GM19099 (cell line): ENCODE data around the gene ITPRIP.

Source experiments
- POLR2A ChIP-seq: IDR thresholded peaks from 3 replicates; pipeline ENCODE4 v1.6.1; 2011; ENCODE audit warnings: low read depth; ENCODE audit not compliant: insufficient read length; ENCODE audit errors: extremely low read depth

Gene ITPRIP

DNA sequence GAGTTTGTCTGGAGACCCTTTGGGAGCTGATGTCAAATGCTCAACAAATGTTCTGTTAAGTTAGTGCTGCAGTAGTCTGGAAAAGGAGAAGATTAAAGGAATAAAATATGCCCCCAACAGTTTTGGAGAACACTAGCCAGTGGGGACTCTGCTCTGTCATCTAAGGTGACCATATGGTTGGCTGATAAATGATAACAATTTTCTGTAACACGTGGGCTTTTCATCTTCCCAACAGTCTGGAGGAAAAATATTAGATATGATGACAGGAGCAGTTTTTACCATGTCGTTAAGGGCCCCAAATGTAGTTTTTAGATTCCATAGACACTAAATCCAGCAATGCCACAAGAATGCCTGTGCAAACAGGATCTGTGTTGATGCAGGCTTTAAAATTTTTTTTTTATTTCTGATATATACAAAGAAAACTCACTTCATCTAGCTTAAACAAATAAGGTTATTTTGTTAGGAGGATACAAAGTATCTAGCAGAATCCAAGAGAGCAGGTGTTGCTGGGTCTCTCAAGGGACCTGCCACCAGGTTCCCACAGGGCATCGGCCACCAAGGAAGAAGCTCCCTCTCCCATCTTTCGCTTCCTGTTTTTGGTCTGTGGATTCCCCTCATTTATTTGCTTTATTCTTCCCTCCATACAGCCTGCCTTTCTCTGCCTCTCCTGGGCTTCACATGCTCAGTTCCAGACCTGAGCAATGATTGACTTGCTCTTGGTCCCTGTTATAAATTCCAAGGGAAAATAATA is 9.2 kb upstream of the ITPRIP start:
- TF ChIP-seq POLR2A = no peak

DNA sequence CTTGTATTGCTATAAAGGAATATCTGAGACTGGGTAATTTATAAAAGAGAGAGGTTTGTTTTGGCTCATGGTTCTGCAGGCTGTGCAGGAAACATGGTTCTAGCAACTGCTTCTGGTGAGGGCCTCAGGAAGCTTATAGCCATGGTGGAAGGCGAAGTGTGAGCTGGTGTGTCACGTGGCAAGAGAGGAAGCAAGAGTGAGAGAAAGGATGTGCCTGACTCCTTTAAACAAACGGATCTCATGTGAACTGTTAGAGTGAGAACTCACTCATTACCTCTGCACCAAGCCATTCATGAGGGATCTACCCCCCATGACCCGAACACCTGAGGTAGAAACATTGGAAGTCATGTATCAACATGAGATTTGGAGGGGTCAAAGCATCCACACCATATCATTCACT is 7.7 kb upstream of the ITPRIP start:
- TF ChIP-seq POLR2A = no peak

DNA sequence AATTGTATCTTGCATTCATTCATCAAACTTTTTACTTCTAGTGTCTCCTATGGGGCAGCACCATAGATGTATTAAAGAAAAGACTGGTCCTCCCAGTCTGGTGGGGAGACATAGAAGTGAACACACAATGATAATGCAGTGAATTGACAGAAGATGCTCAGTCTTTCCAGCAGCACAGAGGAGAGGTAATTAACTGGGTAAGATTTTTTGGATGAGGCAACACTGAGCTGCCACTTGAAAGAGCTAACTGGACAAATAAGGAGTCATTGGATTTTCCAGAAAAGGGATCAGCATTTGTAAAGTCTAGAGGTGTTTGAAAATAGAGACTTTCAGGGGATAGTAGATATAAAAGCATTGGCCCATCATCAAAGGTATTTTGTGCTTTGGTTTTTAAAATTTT is 7.2 kb upstream of the ITPRIP start:
- no peak for TF ChIP-seq POLR2A

DNA sequence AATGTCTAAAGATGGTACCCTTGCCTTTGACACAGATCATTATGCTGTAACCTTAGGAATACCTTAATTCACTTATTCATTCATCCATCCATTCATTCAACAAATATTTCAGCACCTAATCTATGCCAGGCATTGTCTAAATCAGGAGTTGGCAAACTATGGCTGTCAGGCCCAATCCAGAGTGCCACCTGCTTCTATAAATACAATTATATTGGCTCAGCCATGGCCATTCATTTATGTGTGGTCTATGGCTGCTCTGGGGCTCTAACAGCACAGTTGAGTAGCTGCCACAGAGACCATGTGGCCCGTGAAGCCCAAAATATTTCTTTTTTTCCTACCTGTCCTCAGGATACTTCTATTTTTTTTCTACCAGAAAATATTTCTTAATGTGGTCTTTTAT is 6.0 kb upstream of the ITPRIP start:
- no peak for TF ChIP-seq POLR2A

DNA sequence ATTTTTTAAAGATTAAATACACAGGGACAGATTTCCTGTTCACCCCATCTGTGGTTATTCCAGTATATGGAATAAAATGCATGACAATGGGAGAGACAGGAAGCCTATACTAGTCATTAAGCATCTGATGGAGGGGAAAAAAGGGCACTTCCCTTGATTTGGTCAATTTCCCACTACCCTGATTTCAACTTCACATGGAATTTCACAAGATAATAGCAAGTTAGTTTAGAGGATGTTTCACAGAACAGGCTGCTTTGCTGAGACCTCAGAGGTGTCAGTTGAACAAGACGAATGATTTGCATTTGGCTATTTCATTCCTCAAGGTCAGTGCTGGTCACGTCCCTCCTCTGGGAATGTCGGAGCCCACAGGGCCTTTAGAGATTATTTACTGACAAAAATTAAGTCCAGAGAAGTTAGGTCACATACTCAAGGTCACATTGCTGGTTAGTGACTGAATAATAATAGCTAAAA is 4.7 kb upstream of the ITPRIP start:
- no peak for TF ChIP-seq POLR2A

DNA sequence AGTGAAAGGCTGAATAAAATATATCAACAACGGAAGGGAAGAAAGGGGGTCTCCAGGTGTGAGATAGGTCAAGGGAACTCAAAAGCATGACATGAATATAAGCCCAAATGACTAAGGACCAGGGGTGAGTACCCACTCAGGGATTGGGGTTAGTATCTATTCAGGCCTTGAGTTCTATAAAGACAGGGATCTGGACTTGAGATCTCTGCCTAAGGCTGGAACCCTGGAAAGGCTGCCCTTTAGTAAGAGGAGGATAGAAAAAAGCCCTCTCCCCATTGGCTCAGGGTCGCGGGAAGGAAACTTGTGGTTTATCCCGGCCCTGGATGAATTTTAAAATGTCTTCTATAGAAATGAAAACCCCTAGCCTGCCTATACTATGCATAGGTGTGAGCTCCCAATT is 2.4 kb upstream of the ITPRIP start:
- TF ChIP-seq POLR2A = no peak

DNA sequence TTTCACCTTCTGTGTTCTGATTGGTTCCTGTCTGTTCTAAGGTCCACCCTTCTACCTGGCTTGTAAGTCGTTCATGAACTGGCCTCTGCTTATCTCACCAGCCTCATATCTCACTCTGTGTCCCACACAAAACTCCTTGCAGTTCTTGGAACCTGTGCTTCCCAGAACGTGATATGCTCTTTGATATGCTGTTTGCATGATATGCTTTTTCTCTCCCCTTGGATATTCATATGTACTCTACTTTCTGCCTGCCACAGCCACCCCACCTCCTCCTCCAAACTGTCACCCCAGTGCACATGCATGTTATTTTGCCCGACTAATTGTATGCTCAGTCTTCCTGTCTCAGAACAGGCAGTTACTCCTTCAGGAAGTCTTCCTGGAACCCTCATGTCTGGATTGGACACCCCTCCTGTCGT is 1.9 kb upstream of the ITPRIP start:
- no peak for TF ChIP-seq POLR2A

DNA sequence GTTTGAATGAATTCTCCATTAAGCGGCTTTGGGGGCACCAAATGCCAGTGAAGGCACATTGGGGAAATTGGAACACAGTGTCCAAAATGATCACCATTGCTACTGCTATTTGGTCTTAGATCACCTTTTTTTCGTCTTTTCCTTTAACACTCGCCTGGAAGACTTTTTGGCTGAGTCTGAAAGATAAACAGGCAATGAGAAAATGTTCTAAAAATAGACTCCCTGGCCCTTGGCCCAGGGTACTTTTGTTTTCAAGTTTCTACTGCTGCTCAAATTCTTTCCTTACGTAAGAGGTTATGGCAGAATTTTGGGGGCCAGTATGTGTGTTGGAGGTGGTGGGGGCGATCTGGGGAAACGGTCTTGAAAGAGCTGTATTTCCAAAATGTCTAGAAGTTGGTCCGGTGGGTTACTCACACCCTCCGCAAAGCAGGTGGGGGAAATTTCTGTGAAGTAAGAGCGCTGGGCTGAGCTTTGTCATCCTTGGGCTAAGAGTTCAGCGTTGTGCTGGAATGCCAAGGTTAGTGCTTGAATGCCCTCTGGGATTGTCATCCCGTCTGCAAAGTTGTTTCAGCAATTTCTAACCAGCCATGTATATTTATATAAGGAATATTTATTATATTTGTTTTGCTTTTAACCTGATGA is 1.3 kb upstream of the ITPRIP start:
- TF ChIP-seq POLR2A = no peak

DNA sequence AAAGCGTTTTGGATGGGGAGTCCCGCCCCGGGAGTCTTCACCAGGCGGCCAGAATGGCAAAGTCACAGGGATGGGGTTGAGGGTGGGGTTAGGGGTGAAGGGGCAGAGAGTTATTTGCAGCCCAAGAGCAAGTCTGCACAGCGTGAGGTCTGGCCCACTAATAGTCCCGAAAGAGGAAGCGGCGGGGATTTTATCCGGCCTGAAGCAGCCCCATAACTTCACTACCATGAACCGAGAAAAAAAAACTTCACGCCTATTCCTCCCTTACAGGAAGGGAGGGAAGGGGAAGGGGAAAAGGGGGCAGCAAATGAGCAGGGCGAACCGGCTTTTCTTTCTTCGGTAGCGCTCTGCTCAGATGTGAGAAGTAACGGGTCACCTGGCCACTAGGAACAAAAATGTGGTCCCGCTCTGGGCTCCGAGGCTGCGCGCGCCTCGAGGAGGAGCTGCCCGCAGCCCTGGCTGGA is 712 bp downstream of the ITPRIP start:
- peak; percentile 45 for TF ChIP-seq POLR2A

DNA sequence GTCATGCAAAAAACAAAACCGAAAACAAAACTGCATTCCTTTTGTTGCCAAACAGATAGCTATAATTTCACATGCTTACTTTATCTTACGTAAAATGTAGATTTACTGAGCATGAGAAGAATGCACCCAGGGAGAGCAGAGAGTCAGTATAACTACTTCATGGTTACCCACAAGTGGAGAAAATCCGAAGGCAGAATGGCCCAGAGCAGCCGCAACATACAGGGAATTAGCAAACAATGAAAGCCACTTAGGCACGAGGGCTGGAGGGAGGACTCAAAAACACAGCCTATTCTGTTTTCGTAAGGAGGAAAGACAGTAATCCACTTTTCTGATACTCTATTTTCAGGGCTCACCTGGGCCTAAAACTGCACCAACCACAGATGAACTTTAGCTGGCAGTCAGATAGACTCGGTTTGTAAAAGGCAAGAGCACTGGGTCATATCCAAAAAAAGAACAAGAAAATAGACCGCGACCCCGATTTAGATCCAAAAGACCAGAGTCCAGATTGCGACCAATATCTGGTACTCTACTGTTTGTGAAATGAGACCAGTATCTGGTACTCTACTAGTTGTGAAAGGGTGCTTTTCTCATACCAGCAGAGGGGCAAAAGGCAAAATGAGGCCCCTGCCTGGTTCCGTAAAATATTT is 1.3 kb downstream of the ITPRIP start:
- TF ChIP-seq POLR2A = no peak

DNA sequence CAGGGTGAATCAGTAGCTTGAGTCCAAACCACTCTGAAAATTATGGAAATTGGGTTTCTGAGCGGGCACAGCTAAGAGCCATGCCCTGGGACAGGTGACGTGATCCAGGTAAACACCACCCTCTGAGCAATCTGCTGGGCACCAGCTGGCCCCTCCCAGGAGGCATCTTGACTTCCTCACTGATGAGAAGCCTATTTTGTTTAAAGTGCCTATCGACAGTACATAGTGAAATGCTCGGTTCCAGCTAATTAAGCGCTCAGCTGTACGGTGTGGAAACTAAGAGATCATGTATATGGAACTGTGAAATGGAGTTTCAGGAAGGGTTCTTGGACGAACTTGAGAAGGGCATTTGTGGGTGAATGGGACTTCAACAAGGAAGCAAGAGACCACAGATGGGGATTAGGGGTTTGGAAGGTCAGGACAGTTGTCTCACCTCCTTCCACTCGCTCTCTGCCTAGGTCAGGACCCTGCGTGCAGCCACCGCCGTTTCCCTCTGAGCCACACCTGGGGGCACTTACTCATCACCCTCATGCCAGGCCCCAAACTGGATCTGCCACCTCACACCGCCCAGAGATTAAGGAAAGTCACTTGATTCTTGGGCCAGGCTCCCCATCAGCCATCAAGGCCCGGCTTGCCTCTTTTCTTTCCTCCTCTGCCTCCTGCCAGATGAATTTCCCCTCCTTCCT is 3.2 kb downstream of the ITPRIP start:
- no peak for TF ChIP-seq POLR2A

DNA sequence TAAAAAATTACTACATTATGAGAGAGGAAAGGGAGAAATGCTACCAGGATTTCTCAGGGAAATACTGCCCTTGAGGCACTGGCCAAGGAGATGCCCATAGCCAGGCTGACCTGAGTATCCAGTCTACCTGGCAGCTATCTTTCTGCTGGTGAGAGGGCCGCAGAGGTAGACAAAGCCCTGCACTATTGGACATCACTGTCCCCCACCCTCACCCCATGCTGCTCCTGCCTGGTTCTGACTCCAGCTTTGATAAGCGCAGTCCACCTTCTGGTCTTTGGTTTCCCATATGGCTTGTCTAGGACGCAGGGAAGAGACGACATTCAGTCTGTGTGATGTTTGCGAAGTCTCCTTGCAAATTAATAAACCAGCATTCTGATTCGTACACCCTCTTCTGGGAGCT is 3.7 kb downstream of the ITPRIP start:
- no peak for TF ChIP-seq POLR2A

DNA sequence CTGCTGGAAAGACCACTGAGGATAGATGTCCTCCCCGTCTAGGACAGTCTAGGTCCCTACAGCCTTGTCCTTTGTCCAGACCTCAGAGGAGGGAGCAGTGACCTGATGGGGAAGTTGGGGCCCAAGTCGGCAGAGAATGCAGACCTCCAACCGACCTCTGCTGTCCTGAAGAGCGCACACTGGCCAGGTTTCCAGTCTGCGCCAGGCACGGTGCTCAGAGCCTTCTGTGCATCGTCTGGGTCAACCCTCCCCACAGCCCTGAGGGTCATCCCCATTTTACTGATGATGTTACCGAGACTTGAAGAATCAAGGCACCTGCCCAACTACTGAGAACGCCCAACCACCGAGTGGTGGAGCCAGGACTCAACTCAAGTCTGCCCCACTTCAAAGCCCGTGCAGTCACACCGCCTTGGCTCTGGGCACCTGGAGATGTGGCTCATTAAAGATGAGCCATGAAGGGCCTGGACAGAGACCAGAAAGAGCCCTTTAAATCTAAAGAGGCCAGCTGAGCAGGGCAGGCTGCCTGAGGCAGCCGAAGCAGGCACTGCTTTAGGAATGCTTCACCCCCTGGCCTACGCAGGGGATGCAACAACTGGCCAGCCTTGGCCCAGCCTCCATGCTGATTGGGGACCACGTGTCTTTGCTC is 4.4 kb downstream of the ITPRIP start:
- TF ChIP-seq POLR2A = no peak

DNA sequence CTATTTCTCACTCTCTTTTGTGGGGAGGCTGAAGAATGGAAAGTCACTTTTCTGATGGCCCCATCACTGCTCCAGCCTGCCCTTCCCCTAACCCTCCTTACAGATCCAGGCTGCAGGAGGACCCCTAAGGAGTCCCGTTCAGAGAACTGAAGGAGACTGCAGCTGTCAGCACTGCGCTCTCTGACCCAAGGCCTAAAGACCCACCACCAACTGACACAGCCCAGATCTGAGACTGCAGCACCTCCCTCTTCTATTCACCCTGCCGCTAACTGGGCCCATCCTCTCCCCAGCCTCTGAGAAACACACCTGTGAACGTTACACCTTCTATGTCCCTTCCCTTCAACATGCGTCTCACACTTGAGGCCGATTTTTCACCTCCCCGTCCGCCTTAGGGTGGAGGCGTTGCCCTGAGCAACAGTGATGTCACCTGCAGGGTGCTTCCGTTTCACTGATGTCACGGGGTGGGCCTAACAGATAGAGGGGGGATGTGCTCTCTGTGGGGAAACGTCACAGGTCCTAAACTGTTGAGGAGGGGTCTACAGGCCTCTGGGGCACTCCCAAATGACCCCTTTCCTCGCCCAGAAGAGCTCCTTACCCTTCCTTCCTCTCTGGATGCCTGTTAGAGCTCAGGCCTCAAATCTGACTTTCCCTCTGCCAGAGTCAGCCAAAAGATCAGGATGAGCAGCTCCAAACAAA is 5.1 kb downstream of the ITPRIP start:
- TF ChIP-seq POLR2A = no peak
